HG02852 (cell line): ENCODE results near the gene TMEM238.

ENCODE experiments used
- ATAC-seq: cut with Tn5 transposase; IDR thresholded peaks from one replicate; pipeline ENCODE4 v1.9.1; 2021; ENCODE audit warnings: mild to moderate bottlenecking, moderate library complexity; ENCODE audit not compliant: unreplicated experiment

TMEM238 gene

DNA sequence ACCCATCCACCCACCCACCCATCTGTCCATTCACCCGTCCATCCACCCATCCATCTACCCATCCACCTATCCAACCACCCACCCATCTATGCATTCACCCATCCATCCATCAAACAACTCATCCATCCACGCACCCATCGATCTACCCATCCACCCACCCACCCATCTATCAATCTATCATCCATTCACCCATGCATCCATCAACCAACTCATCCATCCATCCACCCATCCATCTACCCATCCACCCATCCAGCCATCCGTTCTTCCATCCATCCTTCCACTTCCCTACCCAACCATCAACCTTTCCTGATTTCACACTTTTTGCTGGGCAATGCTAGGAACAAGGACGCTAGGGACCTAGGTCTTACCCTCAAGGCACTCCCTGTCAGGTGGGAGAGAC is 2.1 kb downstream of the TMEM238 start:
- ATAC-seq = no peak

DNA sequence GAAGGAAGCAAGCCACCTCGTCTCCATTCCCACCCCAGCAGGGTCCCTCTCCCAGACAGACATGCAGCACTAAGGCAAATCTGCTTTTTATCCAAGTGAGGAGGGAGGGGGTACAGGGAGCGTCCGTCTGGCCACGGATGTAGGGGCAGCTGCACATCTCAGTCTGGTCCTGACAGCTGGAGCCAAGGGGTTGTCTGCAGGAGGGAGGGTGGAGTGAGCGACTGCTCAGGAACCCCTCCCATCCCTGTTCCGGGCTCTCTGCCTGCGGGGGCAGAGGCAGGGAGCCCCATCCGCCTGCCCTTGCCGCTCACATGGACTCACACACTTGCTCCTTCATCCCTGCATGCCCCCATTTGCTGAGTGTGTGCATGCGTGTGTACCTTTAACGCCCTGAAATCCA is 4.9 kb downstream of the TMEM238 start:
- no peak for ATAC-seq

- no peak for ATAC-seq
Observed at GRCh38 chr19:55377356-55378131, 6.5 kb downstream of the TMEM238 start.

GRCh38 chr19:55376241-55376933 is 7.7 kb downstream of the TMEM238 start, which contains the start of gene TMEM190:
TMEM190 (plus strand) TSS chr19:55376826; CDS start chr19:55376854, 28 bp downstream.
- no peak for ATAC-seq

GRCh38 chr19:55373993-55374757 is 9.9 kb downstream of the TMEM238 start:
- no peak for ATAC-seq

DNA sequence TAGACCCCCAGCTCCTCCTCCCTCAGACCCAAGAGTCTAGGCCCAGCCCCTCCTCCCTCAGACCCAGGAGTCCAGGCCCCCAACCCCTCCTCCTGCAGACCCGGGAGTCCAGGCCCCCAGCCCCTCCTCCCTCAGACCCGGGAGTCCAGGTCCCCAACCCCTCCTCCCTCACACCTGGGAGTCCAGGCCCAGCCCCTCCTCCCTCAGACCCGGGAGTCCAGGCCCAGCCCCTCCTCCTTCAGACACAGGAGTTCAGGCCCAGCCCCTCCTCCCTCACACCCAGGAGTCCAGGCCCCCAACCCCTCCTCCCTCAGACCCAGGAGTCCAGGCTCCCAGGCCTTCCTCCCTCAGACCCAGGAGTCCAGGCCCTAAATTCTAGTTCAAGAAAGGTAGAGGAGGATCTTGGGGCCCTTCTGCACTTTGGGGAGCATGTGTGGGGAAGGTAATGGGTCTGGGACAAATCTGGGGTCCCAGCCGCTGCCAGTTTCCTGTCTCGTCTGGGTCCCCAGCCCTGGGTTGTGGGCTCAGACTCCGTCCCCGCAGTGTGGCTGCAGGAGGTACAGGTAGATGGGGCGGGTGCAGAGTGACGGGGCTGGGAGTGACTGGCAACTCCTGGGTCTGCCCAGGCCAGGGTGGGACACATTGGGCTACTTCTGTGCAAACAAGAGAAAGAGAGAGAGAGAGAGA is 10.6 kb downstream of the TMEM238 start:
- no peak for ATAC-seq

DNA sequence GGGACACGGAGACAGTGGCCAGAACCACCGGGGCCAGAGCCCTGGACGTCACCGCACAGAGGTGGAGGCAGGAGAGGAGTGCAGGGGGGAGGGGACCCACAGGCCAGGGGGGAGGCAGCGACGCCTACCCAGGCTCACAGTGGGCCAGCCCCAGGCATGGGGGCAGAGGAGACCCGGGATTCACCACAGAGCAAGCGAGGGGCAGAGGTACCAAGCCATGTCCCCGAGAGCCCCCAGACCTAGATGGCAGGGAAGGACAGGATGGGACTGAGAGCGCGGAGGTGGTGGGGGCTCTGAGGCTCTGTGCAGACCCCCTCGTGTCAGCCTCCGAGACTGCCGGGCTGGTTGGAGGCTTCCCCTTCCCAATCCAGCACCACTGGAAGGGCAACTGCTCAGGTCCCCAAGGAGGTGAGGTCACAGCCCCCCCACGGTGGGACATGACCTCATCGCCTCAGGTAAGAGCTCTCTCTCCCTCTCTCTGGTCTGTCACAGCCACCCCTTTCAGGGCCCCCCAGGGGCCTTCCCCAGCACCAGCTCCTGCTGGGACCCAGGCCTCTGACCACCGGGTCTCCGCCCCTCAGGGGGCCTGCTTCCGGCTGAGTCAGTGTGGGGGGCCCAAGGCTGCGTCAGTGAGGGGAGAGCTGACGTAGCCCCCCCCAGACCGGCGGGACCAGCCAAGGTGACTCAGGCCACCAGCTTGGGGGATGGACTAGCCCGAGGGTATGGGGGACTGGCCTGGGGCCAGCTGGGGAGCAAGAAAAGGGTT is 11.6 kb downstream of the TMEM238 start:
- no peak for ATAC-seq

- no peak for ATAC-seq
Observed at GRCh38 chr19:55370305-55370988, 13.6 kb downstream of the TMEM238 start, which contains the start of gene IL11. IL11 (minus strand) TSS chr19:55370463; CDS start chr19:55370310, 153 bp downstream.

DNA sequence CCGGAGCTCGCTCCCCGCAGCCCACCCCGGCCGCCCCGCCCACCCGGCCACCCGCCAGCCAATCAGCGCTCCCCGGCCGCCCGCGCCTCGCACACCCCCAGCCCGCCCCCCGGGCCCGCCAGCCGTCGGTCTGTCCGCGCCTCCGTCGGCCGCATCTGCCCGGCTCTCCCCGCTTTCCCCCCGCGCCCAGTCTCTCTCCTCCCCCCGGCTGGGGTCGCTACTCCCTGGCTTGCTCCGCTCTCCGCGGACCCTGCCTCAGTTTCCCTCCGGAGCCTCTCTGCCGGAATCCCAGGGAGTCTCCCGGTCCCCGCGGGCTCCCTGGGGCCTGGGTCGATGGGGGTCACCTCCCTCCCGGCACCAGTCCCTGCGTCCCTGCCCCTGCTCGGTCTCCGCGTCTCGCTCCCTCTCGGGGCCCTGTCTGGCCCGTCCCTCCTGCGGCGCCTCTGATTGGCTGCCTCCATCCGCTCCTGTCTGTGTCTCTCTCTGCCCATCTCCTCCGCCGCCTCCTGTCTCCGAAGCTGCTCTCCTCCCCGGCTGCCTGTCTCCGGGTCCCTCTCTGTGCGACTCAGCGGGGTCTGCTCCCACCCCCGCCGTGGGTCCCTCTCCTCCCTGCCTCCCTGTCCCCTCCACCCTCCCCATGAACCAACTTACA is 14.3 kb downstream of the TMEM238 start:
- ATAC-seq = no peak

DNA sequence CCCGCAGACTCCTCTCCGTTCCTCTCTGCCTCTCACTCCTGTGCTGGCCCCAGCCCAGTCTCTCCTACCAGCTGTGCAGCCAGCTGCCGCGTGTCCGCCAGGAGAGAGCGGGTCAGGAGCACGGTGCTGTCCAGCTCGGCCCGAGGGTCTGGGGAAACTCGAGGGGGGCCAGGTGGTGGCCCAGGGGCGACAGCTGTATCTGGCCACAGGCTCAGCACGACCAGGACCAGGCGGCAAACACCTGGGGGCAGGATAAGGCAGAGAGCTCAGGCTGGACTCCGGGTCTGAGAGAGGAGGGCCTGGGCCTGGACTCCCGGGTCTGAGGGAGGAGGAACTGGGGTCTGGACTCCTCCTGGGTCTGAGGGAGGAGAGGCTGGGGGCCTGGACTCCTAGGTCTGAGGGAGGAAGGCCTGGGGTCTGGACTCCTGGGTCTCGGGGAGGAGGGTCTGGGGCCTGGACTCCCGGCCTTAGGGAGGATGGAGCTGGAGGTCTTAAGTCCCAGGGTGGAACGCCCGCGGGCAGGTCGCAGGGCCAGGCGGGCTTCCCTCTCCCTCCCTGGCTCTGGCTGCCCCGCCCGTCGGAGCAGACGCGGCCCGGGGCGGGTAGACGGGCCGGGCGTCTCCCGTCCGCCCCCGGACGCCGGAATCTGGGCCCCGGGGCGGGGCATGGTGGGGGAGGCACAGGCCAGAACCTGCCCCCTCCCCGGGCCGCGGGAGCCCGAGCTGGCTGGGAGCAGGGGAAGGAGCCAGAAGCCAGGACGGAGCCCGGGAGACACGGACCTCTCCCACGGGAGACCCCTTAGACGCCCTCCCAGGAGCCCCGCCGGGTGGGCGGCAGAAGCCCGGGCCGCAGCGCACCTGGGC is 15.2 kb downstream of the TMEM238 start:
- ATAC-seq = no peak

GRCh38 chr19:55368106-55368505 is 16.0 kb downstream of the TMEM238 start:
- no peak for ATAC-seq

GRCh38 chr19:55366790-55367189 is 17.3 kb downstream of the TMEM238 start:
- ATAC-seq = no peak

DNA sequence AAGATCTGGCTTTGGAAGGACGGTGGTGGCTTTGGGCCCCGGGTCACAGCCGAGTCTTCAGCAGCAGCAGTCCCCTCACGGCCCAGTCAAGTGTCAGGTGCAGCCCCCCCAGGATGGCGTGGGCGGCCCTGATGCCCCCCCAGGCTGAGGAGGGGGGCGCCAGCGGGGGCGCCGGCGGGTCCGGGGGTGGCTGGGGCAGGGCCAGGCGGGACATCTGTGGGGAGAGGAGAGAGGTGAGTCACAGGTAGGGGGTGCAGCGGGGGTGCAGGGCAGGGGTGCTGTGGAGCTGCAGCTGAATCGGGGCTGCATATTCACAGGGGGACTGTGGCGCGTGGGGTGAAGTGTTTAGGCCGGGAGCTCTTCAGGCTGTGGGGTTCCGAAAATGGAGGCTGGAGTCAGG is 18.1 kb downstream of the TMEM238 start:
- ATAC-seq = no peak

DNA sequence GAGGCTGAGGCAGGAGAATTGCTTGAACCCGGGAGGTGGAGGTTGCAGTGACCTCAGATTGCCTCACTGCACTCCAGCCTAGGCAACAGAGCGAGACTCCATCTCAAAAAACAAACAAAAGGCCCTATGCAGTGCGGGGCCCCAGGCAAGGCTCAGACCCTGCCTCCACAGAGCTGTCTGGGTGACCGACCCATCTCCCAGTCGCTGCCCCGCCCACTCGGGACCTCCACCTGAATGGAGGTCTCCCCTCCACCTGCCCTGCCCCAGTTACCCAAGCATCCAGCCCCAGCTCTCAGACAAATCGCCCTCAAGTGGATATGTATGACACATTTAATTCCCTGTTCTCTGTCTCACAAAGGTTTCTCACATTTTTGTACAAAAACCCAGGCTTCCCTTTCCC is 18.8 kb downstream of the TMEM238 start:
- no peak for ATAC-seq

- ATAC-seq = no peak
Observed at GRCh38 chr19:55362990-55363716, 20.9 kb downstream of the TMEM238 start, which contains the start of gene GARIN5B. GARIN5B (minus strand) TSS chr19:55363260; CDS start chr19:55363066, 194 bp downstream.

DNA sequence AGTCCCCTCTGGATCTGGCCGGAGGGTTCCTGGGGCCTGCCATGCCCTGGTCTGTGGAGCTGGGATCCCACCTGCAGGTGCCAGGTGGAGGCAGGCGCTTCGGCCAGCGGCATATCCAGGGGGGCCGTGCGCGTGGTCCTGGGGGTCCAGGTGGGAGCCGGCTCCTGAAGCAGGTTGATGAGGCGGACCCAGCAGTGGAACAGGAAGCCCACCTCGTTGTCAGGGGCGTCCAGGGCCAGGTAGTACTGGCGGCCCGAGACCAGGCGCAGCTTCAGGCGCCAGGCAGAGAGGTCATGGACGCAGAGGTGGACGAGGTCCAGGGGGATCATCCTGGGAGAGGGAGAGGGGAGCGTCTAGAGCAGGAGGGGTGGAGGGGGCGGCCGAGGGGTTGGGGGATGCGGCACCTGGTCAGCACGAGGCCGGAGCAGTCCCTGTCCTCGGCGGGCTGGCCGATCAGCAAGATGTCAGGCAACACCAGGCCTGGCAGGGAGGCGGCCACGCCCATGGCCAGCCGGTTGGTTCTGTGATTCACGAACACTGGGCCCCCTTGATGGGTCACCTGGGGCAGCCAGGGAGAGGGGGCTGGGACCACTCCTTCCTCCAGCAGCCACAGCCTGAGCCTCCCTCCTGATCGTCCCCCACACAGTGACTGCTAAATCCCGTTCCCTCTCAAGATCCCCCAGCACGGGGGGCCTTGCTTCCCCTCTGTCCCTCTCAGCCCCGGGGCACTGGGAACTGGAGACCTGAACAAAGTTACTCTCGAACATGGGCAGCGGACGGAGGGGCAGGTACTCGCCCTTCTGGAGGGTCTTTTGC is 21.7 kb downstream of the TMEM238 start:
- ATAC-seq = no peak
